Epithelial cell of proximal tubule (primary cell): ENCODE data around the gene BMS1. TPM values are rescaled to one million over a fixed set of nuclear protein-coding genes. Genes with fewer than 3 reads are reported as not detected.
"Not testable (repeated sequence)": the region's sequence is repeated elsewhere in the genome, so short reads cannot be mapped to it uniquely, and the experiment has no call there.

Source experiments
- DNase-seq: peaks from one replicate; pipeline ENCODE4 v3.0.0-alpha.2; 2011; ENCODE audit warnings: low read depth
- H3K4me3 ChIP-seq: 2 replicates; pipeline ENCODE4 v1.5.1; 2011; ENCODE audit warnings: low read depth, mild to moderate bottlenecking, low read length
- total RNA-seq: library from RNA; depleted of rRNA; stranded (reverse); fragments of >200 nt; gene quantifications from 2 replicates; pipeline ENCODE4 v1.2.3, GENCODE V29; 2015
- TF ChIP-seq, protein P1 (sequence below): conservative IDR thresholded peaks from 2 replicates; pipeline ENCODE4 v1.5.1; 2012; ENCODE audit warnings: low read depth, mild to moderate bottlenecking, low read length

BMS1 gene
- total RNA-seq, 1 donor from 2014 or later: 17.4 TPM

DNA sequence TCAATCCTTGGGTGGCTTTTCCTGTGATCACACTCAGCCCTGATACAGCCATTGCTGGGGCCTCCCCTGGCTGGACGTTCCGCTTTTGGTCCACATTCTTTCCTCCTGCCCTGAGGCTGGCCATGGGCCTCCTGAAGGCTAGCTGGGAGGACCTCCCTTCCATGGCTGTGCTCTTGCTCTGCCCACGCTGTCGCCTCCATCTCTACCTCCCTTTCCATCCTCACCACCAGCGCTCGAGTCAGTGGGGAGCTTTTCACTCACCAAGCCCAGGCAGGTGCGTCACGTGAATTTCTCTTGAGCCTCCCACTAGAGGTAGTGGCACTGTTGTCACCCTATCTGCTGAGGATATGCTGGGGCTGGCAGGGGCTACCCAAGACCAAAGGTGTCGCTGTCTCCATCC is 85.9 kb downstream of the BMS1 start:
- DNase-seq: no peak
- TF ChIP-seq, protein P1, sequence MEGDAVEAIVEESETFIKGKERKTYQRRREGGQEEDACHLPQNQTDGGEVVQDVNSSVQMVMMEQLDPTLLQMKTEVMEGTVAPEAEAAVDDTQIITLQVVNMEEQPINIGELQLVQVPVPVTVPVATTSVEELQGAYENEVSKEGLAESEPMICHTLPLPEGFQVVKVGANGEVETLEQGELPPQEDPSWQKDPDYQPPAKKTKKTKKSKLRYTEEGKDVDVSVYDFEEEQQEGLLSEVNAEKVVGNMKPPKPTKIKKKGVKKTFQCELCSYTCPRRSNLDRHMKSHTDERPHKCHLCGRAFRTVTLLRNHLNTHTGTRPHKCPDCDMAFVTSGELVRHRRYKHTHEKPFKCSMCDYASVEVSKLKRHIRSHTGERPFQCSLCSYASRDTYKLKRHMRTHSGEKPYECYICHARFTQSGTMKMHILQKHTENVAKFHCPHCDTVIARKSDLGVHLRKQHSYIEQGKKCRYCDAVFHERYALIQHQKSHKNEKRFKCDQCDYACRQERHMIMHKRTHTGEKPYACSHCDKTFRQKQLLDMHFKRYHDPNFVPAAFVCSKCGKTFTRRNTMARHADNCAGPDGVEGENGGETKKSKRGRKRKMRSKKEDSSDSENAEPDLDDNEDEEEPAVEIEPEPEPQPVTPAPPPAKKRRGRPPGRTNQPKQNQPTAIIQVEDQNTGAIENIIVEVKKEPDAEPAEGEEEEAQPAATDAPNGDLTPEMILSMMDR: no peak
- H3K4me3 ChIP-seq: no peak overlapping the region

DNA sequence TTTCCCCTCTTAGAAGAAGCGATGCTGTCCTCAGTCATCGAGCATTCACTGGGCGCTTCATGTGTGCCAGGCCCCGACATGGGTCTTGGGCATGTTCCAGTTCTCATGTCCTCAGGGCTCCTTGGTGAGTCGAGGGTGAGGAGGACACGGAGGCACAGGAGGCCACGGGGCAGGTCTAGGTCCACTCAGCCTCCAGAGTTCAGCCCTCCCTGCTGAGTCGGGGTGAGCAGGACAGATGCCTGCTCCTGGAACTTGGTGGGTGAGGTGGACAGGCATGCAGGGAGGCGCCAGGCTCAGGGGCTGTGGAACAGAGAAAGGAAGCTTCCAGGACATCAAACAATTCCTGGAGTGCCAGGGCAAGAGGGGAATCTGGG is 87.4 kb downstream of the BMS1 start:
- TF ChIP-seq, protein P1: no peak
- no peak for DNase-seq
- H3K4me3 ChIP-seq: no peak overlapping the region

DNA sequence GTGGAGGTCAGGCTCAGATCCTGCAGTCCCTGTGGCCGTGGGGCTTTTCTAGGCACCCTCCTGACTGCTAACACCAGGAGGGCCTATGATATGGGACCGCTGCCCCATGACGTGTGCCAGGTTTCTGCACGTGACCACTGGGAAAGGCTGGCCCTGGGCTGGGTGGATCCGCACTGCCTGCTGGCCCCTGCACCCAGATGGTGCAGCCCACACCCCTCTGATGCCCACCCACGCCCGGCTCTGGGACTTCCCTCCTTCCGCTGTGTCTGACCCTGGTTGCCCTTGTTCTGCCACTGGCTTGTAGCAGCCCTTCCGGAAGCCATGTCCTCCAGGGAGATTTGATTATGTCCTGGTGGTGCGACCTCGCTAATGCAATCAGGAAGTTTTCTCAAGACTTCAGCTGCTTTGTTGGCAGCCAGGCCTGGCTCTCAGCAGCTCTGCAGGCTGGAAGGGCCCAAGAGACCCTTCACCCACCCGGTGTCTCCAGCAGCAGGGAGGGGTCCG is 88.6 kb downstream of the BMS1 start:
- H3K4me3 ChIP-seq, DNase-seq: not testable (repeated sequence)

GRCh38 chr10:42871823-42872222 is 89.2 kb downstream of the BMS1 start:
- DNase-seq: no peak
- TF ChIP-seq, protein P1: no peak
- H3K4me3 ChIP-seq: no peak overlapping the region

DNA sequence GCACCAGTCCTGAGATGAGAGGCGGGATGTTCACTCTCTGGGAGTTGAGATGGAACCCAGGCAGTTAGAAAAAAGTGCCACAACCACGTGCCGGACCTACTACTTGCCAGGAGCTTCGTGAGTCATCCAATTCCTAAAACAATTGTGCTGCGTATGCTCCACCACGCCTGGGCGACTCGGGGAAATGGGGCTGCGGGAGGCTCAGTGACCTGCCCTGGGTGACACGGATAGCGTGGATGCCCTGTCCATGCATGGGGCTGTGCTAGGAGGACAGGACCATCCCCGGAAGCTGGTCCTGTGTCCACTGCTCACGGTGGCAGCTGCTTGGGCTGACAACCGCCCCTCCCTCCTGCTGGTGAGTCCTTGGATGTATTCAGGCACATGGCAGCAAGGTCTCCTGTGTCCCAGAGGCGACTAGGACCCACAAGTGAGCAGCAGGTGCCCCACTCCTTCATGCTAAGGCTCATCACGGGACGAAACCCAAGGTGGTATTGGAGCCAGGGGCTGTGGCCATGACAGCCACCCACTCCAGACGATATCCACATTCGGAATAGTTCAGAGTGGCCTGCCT is 90.4 kb downstream of the BMS1 start:
- TF ChIP-seq, protein P1: no peak
- DNase-seq: no peak
- H3K4me3 ChIP-seq: no peak overlapping the region

- no peak for DNase-seq
- TF ChIP-seq, protein P1: no peak
- H3K4me3 ChIP-seq: no peak overlapping the region
Measured at GRCh38 chr10:42874713-42875387, 92.3 kb downstream of the BMS1 start.

- TF ChIP-seq, protein P1: no peak
- H3K4me3 ChIP-seq: no peak overlapping the region
- DNase-seq: no peak
Measured at GRCh38 chr10:42875388-42875755, 92.8 kb downstream of the BMS1 start.
